ENCODE data around the gene SNX10. TPM values are rescaled to one million over a fixed set of nuclear protein-coding genes. Genes with fewer than 3 reads are reported as not detected.

Gene SNX10
- total RNA-seq, 1 experiment from 2014 or later = 7.9 TPM

- no peaks in the 10 kb centered on the region for H3K79me2 ChIP-seq (ENCODE audit: low read length)
- no peaks in the 10 kb centered on the region for H3K27me3 ChIP-seq (ENCODE audit: low read length)
- no peak overlapping the region for H3K9ac ChIP-seq (ENCODE audit: low read length)
- peaks cover 15% of the 10 kb centered on the region for H3K4me1 ChIP-seq (ENCODE audit: insufficient read depth, low read length)
- POLR2A ChIA-PET (ENCODE audit: unreplicated experiment) = no interaction called here
- H2AFZ ChIP-seq (ENCODE audit: low read length) = no peak overlapping the region
- no peaks in the 10 kb centered on the region for H3K9me3 ChIP-seq (ENCODE audit: low read length)
- no TSS peak for BruUV-seq (replicated peaks)
- no peaks in the 10 kb centered on the region for H3K9me2 ChIP-seq (replicated peaks; ENCODE audit: low read length)
- H3F3A ChIP-seq (ENCODE audit: low read length, unreplicated experiment) = no peaks in the 10 kb centered on the region
- no peak for TF ChIP-seq EZH2phosphoT487 (IDR thresholded peaks at IDR 0.05; ENCODE audit: borderline replicate concordance, low read length)
- TF ChIP-seq EZH2 (IDR thresholded peaks at IDR 0.05; ENCODE audit: low read length, unreplicated experiment) = no peak
- no peak for TF ChIP-seq CTCF (conservative IDR thresholded peaks at IDR 0.05; ENCODE audit: low read depth, low read length)
- H3K27ac ChIP-seq (ENCODE audit: low read length) = no peak overlapping the region
- H4K20me1 ChIP-seq (ENCODE audit: low read length) = no peaks in the 10 kb centered on the region
- CTCF ChIA-PET = no interaction called here
- DNase-seq = no peak
- H3K36me3 ChIP-seq (ENCODE audit: low read depth, low read length) = no peaks in the 10 kb centered on the region
- intact Hi-C loops (cut with micrococcal nuclease) = no loop called here
- H3K4me2 ChIP-seq (ENCODE audit: low read length) = no peak overlapping the region
- H3K4me3 ChIP-seq (ENCODE audit: low read length) = no peak overlapping the region
- ATAC-seq = no peak
Measured at GRCh38 chr7:26420422-26421019, 128.9 kb downstream of the SNX10 start.

- H3K9me2 ChIP-seq (replicated peaks; ENCODE audit: low read length) = no peaks in the 10 kb centered on the region
- DNase-seq (no peak), ATAC-seq (no peak)
- no peaks in the 10 kb centered on the region for H3F3A ChIP-seq (ENCODE audit: low read length, unreplicated experiment)
- H4K20me1 ChIP-seq (ENCODE audit: low read length) = no peaks in the 10 kb centered on the region
- H3K4me2 ChIP-seq (ENCODE audit: low read length) = no peak overlapping the region
- H3K9me3 ChIP-seq (ENCODE audit: low read length) = no peaks in the 10 kb centered on the region
- H2AFZ ChIP-seq (ENCODE audit: low read length) = no peak overlapping the region
- H3K27me3 ChIP-seq (ENCODE audit: low read length) = no peaks in the 10 kb centered on the region
- no peak overlapping the region for H3K27ac ChIP-seq (ENCODE audit: low read length)
- H3K4me1 ChIP-seq (ENCODE audit: insufficient read depth, low read length) = peaks cover 11% of the 10 kb centered on the region
- no peaks in the 10 kb centered on the region for H3K79me2 ChIP-seq (ENCODE audit: low read length)
- H3K36me3 ChIP-seq (ENCODE audit: low read depth, low read length) = no peaks in the 10 kb centered on the region
- no peak overlapping the region for H3K9ac ChIP-seq (ENCODE audit: low read length)
- H3K4me3 ChIP-seq (ENCODE audit: low read length) = no peak overlapping the region
- BruUV-seq (replicated peaks) = no TSS peak
- ChIA-PET POLR2A (ENCODE audit: unreplicated experiment) (interaction anchor here (0.5 kb wide), 1 partner anchor 13 kb away, joined by 4 read pairs; no protein-coding TSS in a partner anchor), CTCF (no interaction called here)
- intact Hi-C loops (cut with micrococcal nuclease) = no loop called here
- TF ChIP-seq EZH2phosphoT487 (IDR thresholded peaks at IDR 0.05; ENCODE audit: borderline replicate concordance, low read length) (no peak), CTCF (conservative IDR thresholded peaks at IDR 0.05; ENCODE audit: low read depth, low read length) (no peak), EZH2 (IDR thresholded peaks at IDR 0.05; ENCODE audit: low read length, unreplicated experiment) (no peak)
Measured at GRCh38 chr7:26422761-26423160, 131.1 kb downstream of the SNX10 start.

- Histone ChIP-seq H3K4me3 (ENCODE audit: low read length) (no peak overlapping the region), H3K27ac (ENCODE audit: low read length) (no peak overlapping the region), H3K27me3 (ENCODE audit: low read length) (no peaks in the 10 kb centered on the region), H3K9me2 (replicated peaks; ENCODE audit: low read length) (no peaks in the 10 kb centered on the region), H3K79me2 (ENCODE audit: low read length) (no peaks in the 10 kb centered on the region), H4K20me1 (ENCODE audit: low read length) (no peaks in the 10 kb centered on the region), H3K9me3 (ENCODE audit: low read length) (no peaks in the 10 kb centered on the region), H3K4me1 (ENCODE audit: insufficient read depth, low read length) (peaks cover 7% of the 10 kb centered on the region), H3K36me3 (ENCODE audit: low read depth, low read length) (no peaks in the 10 kb centered on the region), H3K4me2 (ENCODE audit: low read length) (no peak overlapping the region), H2AFZ (ENCODE audit: low read length) (no peak overlapping the region), H3K9ac (ENCODE audit: low read length) (no peak overlapping the region), H3F3A (ENCODE audit: low read length, unreplicated experiment) (no peaks in the 10 kb centered on the region)
- ATAC-seq (0 out of 2 replicates have a peak, but pooled peaks have one; percentile 15), DNase-seq (peak; percentile 40)
- ChIA-PET POLR2A (ENCODE audit: unreplicated experiment) (no interaction called here), CTCF (no interaction called here)
- BruUV-seq (replicated peaks) = no TSS peak
- no peak for TF ChIP-seq EZH2 (IDR thresholded peaks at IDR 0.05; ENCODE audit: low read length, unreplicated experiment)
- no peak for TF ChIP-seq EZH2phosphoT487 (IDR thresholded peaks at IDR 0.05; ENCODE audit: borderline replicate concordance, low read length)
- no peak for TF ChIP-seq CTCF (conservative IDR thresholded peaks at IDR 0.05; ENCODE audit: low read depth, low read length)
- intact Hi-C loops (cut with micrococcal nuclease) = no loop called here
Measured at GRCh38 chr7:26423436-26423835, 131.8 kb downstream of the SNX10 start.

Measured in PC-3 (cell line).